DND-41 (cell line): Measurements from ENCODE around the gene EIF5.

Experiments used
- ATAC-seq: fragments of 200-7000 bp; cut with Tn5 transposase; 3 replicates; pipeline ENCODE4 v1.9.1; 2021; ENCODE audit warnings: low read depth; ENCODE audit not compliant: insufficient read depth
- DNase-seq: peaks from one replicate; pipeline ENCODE4 v3.0.0-alpha.2; 2020
- H2AFZ ChIP-seq: 2 replicates; pipeline ENCODE4 v1.6.0; 2012; ENCODE audit warnings: low read depth, low read length
- H3K27ac ChIP-seq: 2 replicates; pipeline ENCODE4 v1.5.1; 2012; ENCODE audit warnings: low read length, inconsistent platforms
- H3K27me3 ChIP-seq: fragments of 200-600 bp; sonication (generic); 2 replicates; pipeline ENCODE4 v1.6.0; 2012; ENCODE audit warnings: low read length, mild to moderate bottlenecking, inconsistent platforms; ENCODE audit not compliant: insufficient read depth, poor library complexity
- H3K36me3 ChIP-seq: 2 replicates; pipeline ENCODE4 v1.5.1; 2012; ENCODE audit warnings: low read length, inconsistent platforms; ENCODE audit not compliant: insufficient read depth
- H3K4me1 ChIP-seq: 2 replicates; pipeline ENCODE4 v1.5.1; 2012; ENCODE audit warnings: mild to moderate bottlenecking, low read length; ENCODE audit not compliant: insufficient read depth
- H3K4me2 ChIP-seq: 2 replicates; pipeline ENCODE4 v1.6.0; 2012; ENCODE audit warnings: mild to moderate bottlenecking, moderate library complexity, low read length, inconsistent platforms; ENCODE audit not compliant: insufficient read depth
- H3K4me3 ChIP-seq, 2 experiments: fragments of 200-600 bp in 1 of 2; shearing (Covaris generic) in 1 of 2; 2 replicates each; pipeline ENCODE4 v1.5.1; 2012 to 2016; ENCODE audit warnings: inconsistent platforms in 2 of 2, low read length in 2 of 2, mild to moderate bottlenecking in 2 of 2, low read depth in 1 of 2, moderate library complexity in 1 of 2
- H3K79me2 ChIP-seq: 2 replicates; pipeline ENCODE4 v1.6.0; 2012; ENCODE audit warnings: low read length, inconsistent platforms; ENCODE audit not compliant: insufficient read depth
- H3K9ac ChIP-seq: 2 replicates; pipeline ENCODE4 v1.6.0; 2012; ENCODE audit warnings: low read depth, mild to moderate bottlenecking, inconsistent platforms, low read length, moderate library complexity
- H3K9me3 ChIP-seq: 2 replicates; pipeline ENCODE4 v1.5.1; 2012; ENCODE audit warnings: low read length, moderate library complexity, mild to moderate bottlenecking, inconsistent platforms; ENCODE audit not compliant: insufficient read depth, severe bottlenecking
- H4K20me1 ChIP-seq: 2 replicates; pipeline ENCODE4 v1.6.0; 2012; ENCODE audit warnings: low read length; ENCODE audit not compliant: insufficient read depth
- EZH2 ChIP-seq: IDR thresholded peaks from 3 replicates; pipeline ENCODE4 v1.6.1; 2012; ENCODE audit warnings: borderline replicate concordance, low read depth, mild to moderate bottlenecking, moderate library complexity, low read length, inconsistent platforms; ENCODE audit not compliant: severe bottlenecking
- TF ChIP-seq, protein P1 (sequence below): IDR thresholded peaks from 2 replicates; pipeline ENCODE4 v1.5.1; 2012; ENCODE audit warnings: borderline replicate concordance, low read length, moderate library complexity, mild to moderate bottlenecking; ENCODE audit not compliant: poor library complexity, severe bottlenecking; ENCODE audit errors: extremely low read depth

The EIF5 gene

DNA sequence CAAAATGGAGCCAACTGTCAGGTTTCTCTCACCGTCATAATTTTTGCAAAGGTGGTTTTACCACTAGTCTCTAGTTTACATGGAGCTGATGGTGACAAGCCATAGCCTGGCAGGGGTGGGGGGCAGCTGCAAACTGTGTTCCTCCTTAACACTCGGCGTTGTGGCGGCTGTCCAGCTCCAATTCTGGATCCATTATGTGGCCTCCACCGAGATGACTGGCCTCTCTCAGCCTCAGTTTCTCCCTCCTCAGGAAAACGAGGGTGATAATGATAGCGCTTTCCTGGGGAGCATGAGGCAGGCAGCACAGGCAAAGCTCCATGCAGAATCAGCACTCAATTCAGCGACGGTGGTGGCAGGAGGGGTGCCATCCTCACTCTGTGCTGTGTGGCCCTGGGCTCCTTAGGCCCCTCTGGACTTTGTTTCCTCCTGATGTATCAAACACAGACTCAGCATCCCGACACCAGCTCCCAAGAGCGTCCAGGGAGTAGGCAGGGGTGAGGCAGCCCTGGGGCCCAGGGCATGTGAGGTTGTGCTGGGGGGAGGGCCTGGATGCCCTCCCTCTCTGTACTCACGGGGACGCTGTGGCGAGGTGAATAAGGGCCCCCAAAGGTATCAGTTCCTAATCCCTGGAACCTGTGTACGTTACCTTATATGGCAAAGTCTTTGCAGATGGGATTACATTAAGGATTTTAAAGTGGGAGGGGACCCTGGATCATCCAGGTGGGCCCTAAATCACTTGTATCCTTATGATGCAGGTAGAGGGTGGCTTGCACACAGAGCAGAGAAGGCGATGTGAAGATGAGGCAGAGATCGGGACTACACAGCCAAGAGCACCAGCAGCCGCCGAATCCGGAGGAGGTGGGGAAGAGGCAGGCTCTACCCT lies 46.8 kb upstream of the EIF5 start:
- H3K9ac ChIP-seq = no peak overlapping the region
- ATAC-seq (no peak), DNase-seq (no peak)
- TF ChIP-seq, protein P1, sequence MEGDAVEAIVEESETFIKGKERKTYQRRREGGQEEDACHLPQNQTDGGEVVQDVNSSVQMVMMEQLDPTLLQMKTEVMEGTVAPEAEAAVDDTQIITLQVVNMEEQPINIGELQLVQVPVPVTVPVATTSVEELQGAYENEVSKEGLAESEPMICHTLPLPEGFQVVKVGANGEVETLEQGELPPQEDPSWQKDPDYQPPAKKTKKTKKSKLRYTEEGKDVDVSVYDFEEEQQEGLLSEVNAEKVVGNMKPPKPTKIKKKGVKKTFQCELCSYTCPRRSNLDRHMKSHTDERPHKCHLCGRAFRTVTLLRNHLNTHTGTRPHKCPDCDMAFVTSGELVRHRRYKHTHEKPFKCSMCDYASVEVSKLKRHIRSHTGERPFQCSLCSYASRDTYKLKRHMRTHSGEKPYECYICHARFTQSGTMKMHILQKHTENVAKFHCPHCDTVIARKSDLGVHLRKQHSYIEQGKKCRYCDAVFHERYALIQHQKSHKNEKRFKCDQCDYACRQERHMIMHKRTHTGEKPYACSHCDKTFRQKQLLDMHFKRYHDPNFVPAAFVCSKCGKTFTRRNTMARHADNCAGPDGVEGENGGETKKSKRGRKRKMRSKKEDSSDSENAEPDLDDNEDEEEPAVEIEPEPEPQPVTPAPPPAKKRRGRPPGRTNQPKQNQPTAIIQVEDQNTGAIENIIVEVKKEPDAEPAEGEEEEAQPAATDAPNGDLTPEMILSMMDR = no peak
- no peak for TF ChIP-seq EZH2
- no peaks in the 10 kb centered on the region for H3K79me2 ChIP-seq
- no peaks in the 10 kb centered on the region for H3K4me1 ChIP-seq
- no peaks in the 10 kb centered on the region for H3K9me3 ChIP-seq
- no peak overlapping the region for H3K27ac ChIP-seq
- H4K20me1 ChIP-seq = no peaks in the 10 kb centered on the region
- H3K4me2 ChIP-seq = no peak overlapping the region
- no peak overlapping the region for H2AFZ ChIP-seq
- H3K4me3 ChIP-seq = no peak overlapping the region
- no peaks in the 10 kb centered on the region for H3K36me3 ChIP-seq
- H3K27me3 ChIP-seq = peaks cover 3% of the 10 kb centered on the region

DNA sequence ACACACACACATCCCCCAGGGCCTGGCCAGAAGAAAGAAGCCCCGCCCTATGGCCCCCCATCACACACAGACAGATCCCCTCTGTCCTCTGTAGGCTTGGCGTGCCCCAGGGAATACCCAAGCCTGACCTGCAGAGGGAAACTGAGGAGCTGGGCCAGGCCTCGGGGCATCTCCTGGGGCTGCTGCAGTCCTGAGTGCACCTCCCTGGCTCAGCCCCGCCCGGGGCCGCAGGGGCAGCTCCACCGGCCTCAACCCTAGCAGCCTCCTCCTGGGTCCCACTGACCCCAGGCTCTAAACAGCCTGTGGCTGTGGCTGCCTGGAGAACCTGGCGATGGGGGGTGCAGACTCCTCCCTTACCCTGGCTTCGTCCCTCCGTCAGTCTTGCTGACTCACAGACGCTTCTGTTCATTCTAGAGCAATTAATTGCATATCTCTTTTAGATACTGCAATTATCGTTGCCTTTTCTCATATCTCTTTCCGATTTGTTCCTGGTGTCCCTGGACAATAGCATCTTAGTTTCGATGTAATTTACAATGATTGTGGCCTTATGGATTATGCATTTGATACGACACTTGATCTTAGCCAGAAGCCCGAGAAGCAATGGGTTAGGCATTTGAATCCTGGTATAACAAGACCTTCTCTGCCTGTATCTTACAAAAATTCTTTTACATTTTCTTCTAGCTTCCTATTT lies 45.8 kb upstream of the EIF5 start:
- no peak overlapping the region for H3K27ac ChIP-seq
- no peak overlapping the region for H3K9ac ChIP-seq
- H3K27me3 ChIP-seq = peaks cover 3% of the 10 kb centered on the region
- H3K4me2 ChIP-seq = no peak overlapping the region
- no peak overlapping the region for H2AFZ ChIP-seq
- TF ChIP-seq EZH2 = no peak
- TF ChIP-seq, protein P1 = no peak
- no peaks in the 10 kb centered on the region for H4K20me1 ChIP-seq
- no peak for DNase-seq
- H3K79me2 ChIP-seq = no peaks in the 10 kb centered on the region
- no peaks in the 10 kb centered on the region for H3K4me1 ChIP-seq
- no peaks in the 10 kb centered on the region for H3K36me3 ChIP-seq
- H3K4me3 ChIP-seq = no peak overlapping the region
- ATAC-seq = no peak
- no peaks in the 10 kb centered on the region for H3K9me3 ChIP-seq

DNA sequence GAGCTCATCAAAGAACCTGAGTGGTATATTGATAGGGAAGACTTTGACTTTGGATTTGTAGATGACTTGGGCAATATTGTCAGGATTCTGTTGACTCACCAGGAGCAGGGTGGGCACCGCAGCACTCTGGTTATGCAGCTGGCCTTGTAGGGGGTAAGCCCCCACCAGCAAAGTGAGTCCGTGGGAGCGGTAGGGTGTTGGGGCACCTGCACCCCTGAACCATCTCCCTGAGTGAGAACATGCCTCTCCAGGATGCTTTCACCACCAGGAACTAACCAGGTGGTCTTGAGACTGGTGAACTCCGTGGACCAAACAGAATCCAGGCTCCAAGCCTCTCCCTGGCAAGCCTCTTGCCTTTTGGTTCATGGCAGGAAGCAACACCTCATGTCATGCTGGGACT lies 44.0 kb upstream of the EIF5 start:
- no peaks in the 10 kb centered on the region for H3K9me3 ChIP-seq
- no peaks in the 10 kb centered on the region for H3K27me3 ChIP-seq
- DNase-seq = no peak
- H4K20me1 ChIP-seq = no peaks in the 10 kb centered on the region
- no peak overlapping the region for H3K9ac ChIP-seq
- H3K4me3 ChIP-seq = no peak overlapping the region
- H3K36me3 ChIP-seq = no peaks in the 10 kb centered on the region
- no peaks in the 10 kb centered on the region for H3K79me2 ChIP-seq
- no peaks in the 10 kb centered on the region for H3K4me1 ChIP-seq
- no peak overlapping the region for H3K27ac ChIP-seq
- no peak for ATAC-seq
- no peak overlapping the region for H3K4me2 ChIP-seq
- H2AFZ ChIP-seq = no peak overlapping the region
- TF ChIP-seq EZH2 = no peak
- TF ChIP-seq, protein P1 = no peak
